SK-N-SH (cell line): ENCODE data around the gene GSTO2. TPM values are rescaled to one million over a fixed set of nuclear protein-coding genes. Genes with fewer than 3 reads are reported as not detected.

ENCODE experiments used
- CTCF ChIA-PET: fragments of 300-600, 350-600 bp; formaldehyde crosslinking; extraction: SDS; loops from one replicate; lab custom pipeline; 2021; lab: Yijun Ruan, JAX
- POLR2A ChIA-PET: fragments of 350-600 bp; sonication (Branson Sonifier 250); formaldehyde crosslinking; extraction: SDS; loops from one replicate; lab custom pipeline; 2020; ENCODE audit warnings: antibody characterized with exemption, inconsistent platforms; lab: Yijun Ruan, JAX
- DNase-seq: peaks from one replicate; pipeline ENCODE4 v3.0.0; 2012
- H2AFZ ChIP-seq: fragments of 200-600 bp; sonication (generic); 2 replicates; pipeline ENCODE4 v1.8.1; 2016; ENCODE audit warnings: antibody characterized with exemption, mild to moderate bottlenecking, low read depth
- H3F3A ChIP-seq: fragments of 200-600 bp; sonication (generic); replicated peaks from 2 replicates; pipeline ENCODE3; 2016; ENCODE audit warnings: antibody characterized with exemption, mild to moderate bottlenecking; ENCODE audit not compliant: insufficient read depth
- H3K27ac ChIP-seq, 2 experiments: fragments of 200-500 bp in 1 of 2; fragments of 200-600 bp in 1 of 2; sonication (Bioruptor generic) in 1 of 2; sonication (generic), shearing (Covaris generic) in 1 of 2; 2 replicates each; pipeline versions ENCODE4 v1.5.1 to v1.6.1; 2014 to 2016; ENCODE audit warnings: low read depth in 2 of 2, inconsistent platforms in 1 of 2, low read length in 1 of 2, mild to moderate bottlenecking in 1 of 2, mixed read lengths in 1 of 2
- H3K27me3 ChIP-seq: fragments of 200-600 bp; sonication (generic), shearing (Covaris generic); 2 replicates; pipeline ENCODE4 v1.6.1; 2016; ENCODE audit warnings: mixed run types; ENCODE audit not compliant: insufficient read depth
- H3K36me3 ChIP-seq, 2 experiments: fragments of 200-500 bp in 1 of 2; fragments of 200-600 bp in 1 of 2; sonication (Bioruptor generic) in 1 of 2; sonication (generic) in 1 of 2; replicated peaks in 1 of 2; 2 replicates each; pipeline versions ENCODE3 to v1.5.1; 2014 to 2016; ENCODE audit warnings: low read length in 1 of 2, mild to moderate bottlenecking in 1 of 2; ENCODE audit not compliant: insufficient read depth in 2 of 2, control insufficient read depth in 1 of 2
- H3K4me1 ChIP-seq, 2 experiments: fragments of 200-500 bp in 1 of 2; fragments of 200-600 bp in 1 of 2; sonication (Bioruptor generic) in 1 of 2; sonication (generic), shearing (Covaris generic) in 1 of 2; 2 replicates each; pipeline versions ENCODE4 v1.5.1 to v1.6.1; 2014 to 2016; ENCODE audit warnings: low read depth in 1 of 2, low read length in 1 of 2, mixed run types in 1 of 2; ENCODE audit not compliant: insufficient read depth in 2 of 2, control insufficient read depth in 1 of 2
- H3K4me2 ChIP-seq: fragments of 200-600 bp; sonication (generic), shearing (Covaris generic); 2 replicates; pipeline ENCODE4 v1.6.1; 2017; ENCODE audit warnings: mixed run types
- H3K4me3 ChIP-seq, 2 experiments: fragments of 200-500 bp in 1 of 2; fragments of 200-600 bp in 1 of 2; sonication (Bioruptor generic) in 1 of 2; sonication (generic), shearing (Covaris generic) in 1 of 2; 2 replicates each; pipeline versions ENCODE4 v1.5.1 to v1.8.1; 2014 to 2016; ENCODE audit warnings: low read depth in 2 of 2, inconsistent platforms in 1 of 2, low read length in 1 of 2, mild to moderate bottlenecking in 1 of 2, mixed read lengths in 1 of 2, moderate library complexity in 1 of 2
- H3K79me2 ChIP-seq: fragments of 200-600 bp; sonication (generic); 2 replicates; pipeline ENCODE4 v1.8.1; 2017; ENCODE audit warnings: mild to moderate bottlenecking; ENCODE audit not compliant: insufficient read depth
- H3K9ac ChIP-seq: fragments of 200-600 bp; sonication (generic); 2 replicates; pipeline ENCODE4 v1.6.1; 2017; ENCODE audit warnings: mixed run types
- H3K9me2 ChIP-seq: fragments of 200-600 bp; sonication (generic); 2 replicates; pipeline ENCODE4 v1.6.1; 2017; ENCODE audit warnings: mixed run types
- H3K9me3 ChIP-seq: fragments of 200-600 bp; sonication (generic); 2 replicates; pipeline ENCODE4 v1.6.1; 2017; ENCODE audit warnings: mixed run types, mild to moderate bottlenecking, moderate library complexity
- H4K20me1 ChIP-seq: fragments of 200-600 bp; sonication (generic); 2 replicates; pipeline ENCODE4 v1.6.1; 2017; ENCODE audit warnings: mild to moderate bottlenecking, mixed run types; ENCODE audit not compliant: insufficient read depth
- CHD2 ChIP-seq: fragments of 150-350 bp; IDR thresholded peaks from 2 replicates; pipeline ENCODE4 v1.6.1; 2018; ENCODE audit warnings: low read length; ENCODE audit not compliant: partially characterized antibody
- EP300 ChIP-seq, 2 experiments: IDR thresholded peaks; 2 replicates each; pipeline versions ENCODE4 v1.4.0 to v1.6.1; 2012; ENCODE audit warnings: borderline replicate concordance in 1 of 2, low read depth in 1 of 2, low read length in 1 of 2
- EZH2phosphoT487 ChIP-seq: fragments of 200-600 bp; sonication (generic); IDR thresholded peaks from 2 replicates; pipeline ENCODE4 v1.6.1; 2017; ENCODE audit warnings: low read depth, mixed run types, mild to moderate bottlenecking, antibody characterized with exemption, moderate library complexity, borderline replicate concordance
- FOXJ3 ChIP-seq: sonication (generic); formaldehyde crosslinking; IDR thresholded peaks from 2 replicates; pipeline ENCODE4 v1.5.1; 2020; ENCODE audit warnings: mild to moderate bottlenecking, missing genetic modification reagents
- FOXM1 ChIP-seq: IDR thresholded peaks from 2 replicates; pipeline ENCODE4 v1.4.0; 2012; ENCODE audit warnings: low read depth, mild to moderate bottlenecking
- GABPA ChIP-seq: IDR thresholded peaks from 2 replicates; pipeline ENCODE4 v1.4.0; 2012; ENCODE audit warnings: low read depth, mild to moderate bottlenecking
- GATA2 ChIP-seq: sonication (generic); formaldehyde crosslinking; IDR thresholded peaks from 2 replicates; pipeline ENCODE4 v1.5.0; 2020; ENCODE audit warnings: mild to moderate bottlenecking, missing genetic modification reagents
- MAX ChIP-seq: IDR thresholded peaks from 2 replicates; pipeline ENCODE4 v1.4.0; 2012; ENCODE audit warnings: low read depth
- MEF2A ChIP-seq: IDR thresholded peaks from 2 replicates; pipeline ENCODE4 v1.4.0; 2012; ENCODE audit warnings: low read depth, borderline replicate concordance
- MXI1 ChIP-seq: IDR thresholded peaks from 2 replicates; pipeline ENCODE4 v1.6.1; 2012; ENCODE audit warnings: mild to moderate bottlenecking, low read depth, low read length, improper control_type of control experiment
- NFIC ChIP-seq: IDR thresholded peaks from 2 replicates; pipeline ENCODE4 v1.4.0; 2012; ENCODE audit warnings: borderline replicate concordance
- NRF1 ChIP-seq: IDR thresholded peaks from 2 replicates; pipeline ENCODE4 v1.6.1; 2012; ENCODE audit warnings: low read depth, mild to moderate bottlenecking, low read length
- POLR2AphosphoS5 ChIP-seq: IDR thresholded peaks from 2 replicates; pipeline ENCODE4 v1.6.1; 2012; ENCODE audit warnings: low read depth, low read length
- RAD21 ChIP-seq: IDR thresholded peaks from 2 replicates; pipeline ENCODE4 v1.6.1; 2012; ENCODE audit warnings: mild to moderate bottlenecking, low read length
- RFX5 ChIP-seq: IDR thresholded peaks from 2 replicates; pipeline ENCODE4 v1.6.1; 2012; ENCODE audit warnings: mild to moderate bottlenecking, improper control_type of control experiment, low read length
- RXRA ChIP-seq: IDR thresholded peaks from 2 replicates; pipeline ENCODE4 v1.4.0; 2012; ENCODE audit warnings: low read depth, mild to moderate bottlenecking, borderline replicate concordance
- SIN3A ChIP-seq: IDR thresholded peaks from 2 replicates; pipeline ENCODE4 v1.6.1; 2012; ENCODE audit warnings: low read depth, mild to moderate bottlenecking, low read length, moderate library complexity, borderline replicate concordance
- TAF1 ChIP-seq: IDR thresholded peaks from 2 replicates; pipeline ENCODE4 v1.6.1; 2012; ENCODE audit warnings: low read depth, mild to moderate bottlenecking, low read length, moderate library complexity, borderline replicate concordance
- TCF12 ChIP-seq: IDR thresholded peaks from 2 replicates; pipeline ENCODE4 v1.4.0; 2012
- TEAD4 ChIP-seq: IDR thresholded peaks from 2 replicates; pipeline ENCODE4 v1.4.0; 2012; ENCODE audit warnings: mild to moderate bottlenecking, borderline replicate concordance; ENCODE audit not compliant: insufficient read depth
- USF1 ChIP-seq: IDR thresholded peaks from 2 replicates; pipeline ENCODE4 v1.4.0; 2012; ENCODE audit warnings: low read depth, borderline replicate concordance
- YY1 ChIP-seq: IDR thresholded peaks from 2 replicates; pipeline ENCODE4 v1.4.0; 2012; ENCODE audit warnings: low read depth, mild to moderate bottlenecking
- WGBS: methylation state at CpG from one replicate; pipeline ENCODE4 v1.1.6; 2017; ENCODE audit warnings: low lambda C conversion rate; 5-methylcytosine and 5-hydroxymethylcytosine counted together
- polyA plus RNA-seq, 3 experiments: library from polyadenylated mRNA; depleted of rRNA; stranded (reverse); fragments of >200 nt; gene quantifications; 2 replicates each; pipeline ENCODE4 v1.2.3, GENCODE V29; 2012
- TF ChIP-seq, protein P1 (sequence below): IDR thresholded peaks from 2 replicates; pipeline ENCODE4; 2012
- TF ChIP-seq, protein P2 (sequence below): fragments of 150-350 bp; IDR thresholded peaks from 2 replicates; pipeline ENCODE4 v1.6.1; 2017; ENCODE audit warnings: antibody characterized with exemption, low read length, low read depth, borderline replicate concordance

GSTO2 gene
- polyA plus RNA-seq, 1 of the 3 experiments (the other 2 are of a cell fraction) = 0.49 TPM

DNA sequence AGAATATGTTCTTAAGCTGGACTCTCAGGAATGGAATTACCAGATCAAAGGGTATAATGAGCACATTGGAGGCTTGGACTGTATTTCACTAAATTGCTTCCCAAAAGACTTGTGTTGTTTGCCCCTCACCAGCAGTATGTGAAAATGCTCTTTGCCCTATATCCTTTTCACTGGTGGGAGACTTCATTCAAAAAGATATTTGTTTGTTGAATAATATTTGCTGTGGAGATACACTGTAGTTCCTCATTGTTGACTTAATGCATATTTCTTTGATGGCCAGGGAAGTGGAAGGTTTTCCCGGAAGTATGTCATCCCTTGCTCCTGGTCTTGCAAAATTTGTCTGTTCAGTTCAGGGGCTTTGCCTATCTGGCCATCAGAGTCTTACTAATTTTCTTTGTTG lies 19.4 kb downstream of the GSTO2 start:
- peaks cover 18% of the 10 kb centered on the region for H3F3A ChIP-seq
- H3K9me2 ChIP-seq = no peaks in the 10 kb centered on the region
- ChIA-PET CTCF (interaction anchor here (1.9 to 5.4 kb wide), 3 partner anchors 12 to 65 kb away, joined by 6 to 118 read pairs (median 9); partner anchors contain the start of gene CFAP58), POLR2A (no interaction called here)
- TF ChIP-seq FOXJ3 (CRISPR knock-in tag) = no peak
- TF ChIP-seq TAF1 = no peak
- no peak for TF ChIP-seq RAD21
- H3K4me2 ChIP-seq = no peak overlapping the region
- H3K4me3 ChIP-seq = no peak overlapping the region
- no peak overlapping the region for H3K9ac ChIP-seq
- no peaks in the 10 kb centered on the region for H3K27me3 ChIP-seq
- no peaks in the 10 kb centered on the region for H4K20me1 ChIP-seq
- no peaks in the 10 kb centered on the region for H3K36me3 ChIP-seq
- H2AFZ ChIP-seq = no peak overlapping the region
- H3K9me3 ChIP-seq = no peaks in the 10 kb centered on the region
- H3K27ac ChIP-seq = no peak overlapping the region
- no peaks in the 10 kb centered on the region for H3K79me2 ChIP-seq
- peaks cover 0 to 2% of the 10 kb centered on the region in 2 experiments; a peak in 1 of 4 replicates for H3K4me1 ChIP-seq
- DNase-seq = no peak
- 81% methylated on average over 1 of the region's 1 CpG for WGBS

DNA sequence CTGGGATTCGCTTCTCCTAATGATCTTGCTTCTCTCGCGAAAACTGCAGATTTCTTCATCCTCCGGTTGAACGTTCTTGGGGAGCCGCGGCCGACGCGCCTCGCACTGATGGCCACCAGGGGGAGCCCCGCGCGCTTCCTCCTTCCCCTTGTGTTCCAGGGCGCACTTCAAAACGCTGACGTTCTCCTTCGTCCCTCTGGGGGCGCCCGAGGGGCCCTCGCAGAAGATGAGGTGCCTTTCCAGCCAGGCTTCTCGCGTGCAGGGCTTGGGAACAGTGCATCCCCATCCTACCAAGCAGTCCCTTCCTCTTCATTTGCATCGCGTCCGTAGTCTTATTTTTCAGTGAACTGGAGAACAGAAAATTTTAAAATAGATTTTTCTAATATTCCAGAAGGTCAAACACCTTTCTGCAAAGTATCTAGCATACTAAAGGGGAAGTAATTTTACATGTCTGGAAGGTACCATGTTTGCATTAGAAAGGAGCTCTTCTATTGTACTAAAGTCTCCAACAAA lies 22.5 kb downstream of the GSTO2 start:
- Histone ChIP-seq H3K4me3 (peak overlapping the region; percentile 7 to 46; a peak in 2 of 4 replicates), H3K4me2 (0 out of 2 replicates have a peak overlapping the region, but pooled peaks have one; percentile 48), H3K79me2 (no peaks in the 10 kb centered on the region), H4K20me1 (no peaks in the 10 kb centered on the region), H2AFZ (peak overlapping the region; percentile 10; the same call in 1 of the 2 replicates), H3K4me1 (peaks cover 0 to 2% of the 10 kb centered on the region in 2 experiments; a peak in 1 of 4 replicates), H3K9ac (no peak overlapping the region), H3K27ac (peak overlapping the region in 1 of 2 experiments; percentile 19; a peak in 1 of 4 replicates), H3F3A (peaks cover 18% of the 10 kb centered on the region), H3K9me3 (no peaks in the 10 kb centered on the region), H3K36me3 (no peaks in the 10 kb centered on the region), H3K27me3 (no peaks in the 10 kb centered on the region), H3K9me2 (no peaks in the 10 kb centered on the region)
- ChIA-PET POLR2A (no interaction called here), CTCF (interaction anchor here (0.6 to 8.1 kb wide), 59 partner anchors 8 to 405 kb away, joined by 3 to 229 read pairs (median 4); partner anchors contain the start of genes CFAP43, CFAP58, GSTO1 and GSTO2)
- 2% methylated on average over 25 of the region's 26 CpGs for WGBS
- DNase-seq = peak; percentile 91
- no peak for TF ChIP-seq MXI1
- TF ChIP-seq MEF2A = no peak
- peak; percentile 84 for TF ChIP-seq RAD21
- no peak for TF ChIP-seq SIN3A
- peak; percentile 74 for TF ChIP-seq CHD2
- no peak for TF ChIP-seq TAF1
- TF ChIP-seq GABPA = no peak
- TF ChIP-seq TEAD4 = no peak
- TF ChIP-seq NRF1 = no peak
- peak; percentile 44; the same call in 1 of the 2 replicates for TF ChIP-seq RFX5
- TF ChIP-seq FOXJ3 (CRISPR knock-in tag) = no peak
- TF ChIP-seq, protein P1, sequence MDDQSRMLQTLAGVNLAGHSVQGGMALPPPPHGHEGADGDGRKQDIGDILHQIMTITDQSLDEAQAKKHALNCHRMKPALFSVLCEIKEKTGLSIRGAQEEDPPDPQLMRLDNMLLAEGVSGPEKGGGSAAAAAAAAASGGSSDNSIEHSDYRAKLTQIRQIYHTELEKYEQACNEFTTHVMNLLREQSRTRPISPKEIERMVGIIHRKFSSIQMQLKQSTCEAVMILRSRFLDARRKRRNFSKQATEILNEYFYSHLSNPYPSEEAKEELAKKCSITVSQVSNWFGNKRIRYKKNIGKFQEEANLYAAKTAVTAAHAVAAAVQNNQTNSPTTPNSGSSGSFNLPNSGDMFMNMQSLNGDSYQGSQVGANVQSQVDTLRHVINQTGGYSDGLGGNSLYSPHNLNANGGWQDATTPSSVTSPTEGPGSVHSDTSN = no peak
- TF ChIP-seq EP300 (IDR thresholded peaks at IDR 0.05; ENCODE audit: borderline replicate concordance in 1 of 2, low read depth in 1 of 2, low read length in 1 of 2) = no peak; a peak in 1 of 4 replicates
- no peak for TF ChIP-seq TCF12
- no peak for TF ChIP-seq USF1
- TF ChIP-seq, protein P2, sequence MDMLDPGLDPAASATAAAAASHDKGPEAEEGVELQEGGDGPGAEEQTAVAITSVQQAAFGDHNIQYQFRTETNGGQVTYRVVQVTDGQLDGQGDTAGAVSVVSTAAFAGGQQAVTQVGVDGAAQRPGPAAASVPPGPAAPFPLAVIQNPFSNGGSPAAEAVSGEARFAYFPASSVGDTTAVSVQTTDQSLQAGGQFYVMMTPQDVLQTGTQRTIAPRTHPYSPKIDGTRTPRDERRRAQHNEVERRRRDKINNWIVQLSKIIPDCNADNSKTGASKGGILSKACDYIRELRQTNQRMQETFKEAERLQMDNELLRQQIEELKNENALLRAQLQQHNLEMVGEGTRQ = no peak
- no peak; the same call in 1 of the 2 replicates for TF ChIP-seq NFIC
- TF ChIP-seq RXRA = no peak
- TF ChIP-seq EZH2phosphoT487 = no peak
- 0 out of 2 replicates have a peak, but pooled peaks have one; percentile 23 for TF ChIP-seq FOXM1
- 0 out of 2 replicates have a peak, but pooled peaks have one; percentile 30 for TF ChIP-seq MAX
- TF ChIP-seq POLR2AphosphoS5 = no peak
- TF ChIP-seq GATA2 (CRISPR knock-in tag) = no peak
- no peak for TF ChIP-seq YY1
